ENCODE results near the gene FOXO6. TPM values are rescaled to one million over a fixed set of nuclear protein-coding genes. Genes with fewer than 3 reads are reported as not detected.

The FOXO6 gene
- polyA plus RNA-seq, 1 of the 3 experiments (the other 2 are of a cell fraction), result 0.35 TPM

- Histone ChIP-seq H3K36me3 (replicated peaks in 1 of 2; ENCODE audit: control insufficient read depth in 1 of 2, insufficient read depth in 2 of 2, low read length in 1 of 2) (no peaks in the 10 kb centered on the region), H3K79me2 (ENCODE audit: insufficient read depth) (no peaks in the 10 kb centered on the region), H3K9me3 (no peaks in the 10 kb centered on the region), H3K9ac (no peak overlapping the region), H3K27me3 (ENCODE audit: insufficient read depth) (no peaks in the 10 kb centered on the region), H3K4me3 (ENCODE audit: low read depth in 2 of 2, low read length in 1 of 2) (no peak overlapping the region), H2AFZ (ENCODE audit: low read depth) (no peak overlapping the region; the same call in 1 of the 2 replicates), H4K20me1 (ENCODE audit: insufficient read depth) (no peaks in the 10 kb centered on the region), H3F3A (replicated peaks; ENCODE audit: insufficient read depth) (no peaks in the 10 kb centered on the region), H3K27ac (ENCODE audit: low read depth in 2 of 2, low read length in 1 of 2) (no peak overlapping the region), H3K4me1 (ENCODE audit: control insufficient read depth in 1 of 2, insufficient read depth in 2 of 2, low read depth in 1 of 2, low read length in 1 of 2) (peaks cover 0 to 5% of the 10 kb centered on the region in 2 experiments; a peak in 1 of 4 replicates), H3K9me2 (no peaks in the 10 kb centered on the region), H3K4me2 (no peak overlapping the region)
- DNase-seq, result no peak
- CTCF ChIA-PET, result interaction anchor here (1.0 to 3.1 kb wide), 7 partner anchors 27 to 202 kb away, joined by 3 to 12 read pairs (median 4); no protein-coding TSS in a partner anchor
- POLR2A ChIA-PET, result no interaction called here
- 87% methylated on average over 11 of the region's 11 CpGs for WGBS (ENCODE audit: low lambda C conversion rate)
- TF ChIP-seq TEAD4 (IDR thresholded peaks at IDR 0.05; ENCODE audit: borderline replicate concordance, insufficient read depth) (no peak), MXI1 (IDR thresholded peaks at IDR 0.05; ENCODE audit: low read depth, low read length) (no peak), SIN3A (IDR thresholded peaks at IDR 0.05; ENCODE audit: borderline replicate concordance, low read depth, low read length) (no peak), TAF1 (IDR thresholded peaks at IDR 0.05; ENCODE audit: borderline replicate concordance, low read depth, low read length) (no peak), NRF1 (IDR thresholded peaks at IDR 0.05; ENCODE audit: low read depth, low read length) (no peak), RAD21 (IDR thresholded peaks at IDR 0.05; ENCODE audit: low read length) (no peak), RXRA (IDR thresholded peaks at IDR 0.05; ENCODE audit: borderline replicate concordance, low read depth) (no peak), FOSL2 (IDR thresholded peaks at IDR 0.05; ENCODE audit: borderline replicate concordance, low read depth) (no peak), GABPA (IDR thresholded peaks at IDR 0.05; ENCODE audit: low read depth) (no peak), RCOR1 (IDR thresholded peaks at IDR 0.05; ENCODE audit: low read length) (no peak), NFIC (IDR thresholded peaks at IDR 0.05; ENCODE audit: borderline replicate concordance) (no peak), POLR2AphosphoS5 (IDR thresholded peaks at IDR 0.05; ENCODE audit: low read depth, low read length) (no peak), MEF2A (IDR thresholded peaks at IDR 0.05; ENCODE audit: borderline replicate concordance, low read depth) (no peak), GATA2 (CRISPR knock-in tag; IDR thresholded peaks at IDR 0.05) (no peak)
- TF ChIP-seq, protein P1, sequence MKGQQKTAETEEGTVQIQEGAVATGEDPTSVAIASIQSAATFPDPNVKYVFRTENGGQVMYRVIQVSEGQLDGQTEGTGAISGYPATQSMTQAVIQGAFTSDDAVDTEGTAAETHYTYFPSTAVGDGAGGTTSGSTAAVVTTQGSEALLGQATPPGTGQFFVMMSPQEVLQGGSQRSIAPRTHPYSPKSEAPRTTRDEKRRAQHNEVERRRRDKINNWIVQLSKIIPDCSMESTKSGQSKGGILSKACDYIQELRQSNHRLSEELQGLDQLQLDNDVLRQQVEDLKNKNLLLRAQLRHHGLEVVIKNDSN (IDR thresholded peaks at IDR 0.05; ENCODE audit: borderline replicate concordance, low read depth), result no peak
- TF ChIP-seq, protein P2, sequence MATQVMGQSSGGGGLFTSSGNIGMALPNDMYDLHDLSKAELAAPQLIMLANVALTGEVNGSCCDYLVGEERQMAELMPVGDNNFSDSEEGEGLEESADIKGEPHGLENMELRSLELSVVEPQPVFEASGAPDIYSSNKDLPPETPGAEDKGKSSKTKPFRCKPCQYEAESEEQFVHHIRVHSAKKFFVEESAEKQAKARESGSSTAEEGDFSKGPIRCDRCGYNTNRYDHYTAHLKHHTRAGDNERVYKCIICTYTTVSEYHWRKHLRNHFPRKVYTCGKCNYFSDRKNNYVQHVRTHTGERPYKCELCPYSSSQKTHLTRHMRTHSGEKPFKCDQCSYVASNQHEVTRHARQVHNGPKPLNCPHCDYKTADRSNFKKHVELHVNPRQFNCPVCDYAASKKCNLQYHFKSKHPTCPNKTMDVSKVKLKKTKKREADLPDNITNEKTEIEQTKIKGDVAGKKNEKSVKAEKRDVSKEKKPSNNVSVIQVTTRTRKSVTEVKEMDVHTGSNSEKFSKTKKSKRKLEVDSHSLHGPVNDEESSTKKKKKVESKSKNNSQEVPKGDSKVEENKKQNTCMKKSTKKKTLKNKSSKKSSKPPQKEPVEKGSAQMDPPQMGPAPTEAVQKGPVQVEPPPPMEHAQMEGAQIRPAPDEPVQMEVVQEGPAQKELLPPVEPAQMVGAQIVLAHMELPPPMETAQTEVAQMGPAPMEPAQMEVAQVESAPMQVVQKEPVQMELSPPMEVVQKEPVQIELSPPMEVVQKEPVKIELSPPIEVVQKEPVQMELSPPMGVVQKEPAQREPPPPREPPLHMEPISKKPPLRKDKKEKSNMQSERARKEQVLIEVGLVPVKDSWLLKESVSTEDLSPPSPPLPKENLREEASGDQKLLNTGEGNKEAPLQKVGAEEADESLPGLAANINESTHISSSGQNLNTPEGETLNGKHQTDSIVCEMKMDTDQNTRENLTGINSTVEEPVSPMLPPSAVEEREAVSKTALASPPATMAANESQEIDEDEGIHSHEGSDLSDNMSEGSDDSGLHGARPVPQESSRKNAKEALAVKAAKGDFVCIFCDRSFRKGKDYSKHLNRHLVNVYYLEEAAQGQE (IDR thresholded peaks at IDR 0.05; ENCODE audit: low read depth, low read length), result no peak
- TF ChIP-seq, protein P3, sequence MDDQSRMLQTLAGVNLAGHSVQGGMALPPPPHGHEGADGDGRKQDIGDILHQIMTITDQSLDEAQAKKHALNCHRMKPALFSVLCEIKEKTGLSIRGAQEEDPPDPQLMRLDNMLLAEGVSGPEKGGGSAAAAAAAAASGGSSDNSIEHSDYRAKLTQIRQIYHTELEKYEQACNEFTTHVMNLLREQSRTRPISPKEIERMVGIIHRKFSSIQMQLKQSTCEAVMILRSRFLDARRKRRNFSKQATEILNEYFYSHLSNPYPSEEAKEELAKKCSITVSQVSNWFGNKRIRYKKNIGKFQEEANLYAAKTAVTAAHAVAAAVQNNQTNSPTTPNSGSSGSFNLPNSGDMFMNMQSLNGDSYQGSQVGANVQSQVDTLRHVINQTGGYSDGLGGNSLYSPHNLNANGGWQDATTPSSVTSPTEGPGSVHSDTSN (IDR thresholded peaks at IDR 0.05), result no peak
- TF ChIP-seq, protein P4, sequence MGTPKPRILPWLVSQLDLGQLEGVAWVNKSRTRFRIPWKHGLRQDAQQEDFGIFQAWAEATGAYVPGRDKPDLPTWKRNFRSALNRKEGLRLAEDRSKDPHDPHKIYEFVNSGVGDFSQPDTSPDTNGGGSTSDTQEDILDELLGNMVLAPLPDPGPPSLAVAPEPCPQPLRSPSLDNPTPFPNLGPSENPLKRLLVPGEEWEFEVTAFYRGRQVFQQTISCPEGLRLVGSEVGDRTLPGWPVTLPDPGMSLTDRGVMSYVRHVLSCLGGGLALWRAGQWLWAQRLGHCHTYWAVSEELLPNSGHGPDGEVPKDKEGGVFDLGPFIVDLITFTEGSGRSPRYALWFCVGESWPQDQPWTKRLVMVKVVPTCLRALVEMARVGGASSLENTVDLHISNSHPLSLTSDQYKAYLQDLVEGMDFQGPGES (IDR thresholded peaks at IDR 0.05; ENCODE audit: low read depth, low read length), result no peak
Measured at GRCh38 chr1:41314376-41315145, 46.7 kb upstream of the FOXO6 start.
